GM18868 (cell line): Measurements from ENCODE around the gene TRIB2.

Experiments
- ATAC-seq: cut with Tn5 transposase; IDR thresholded peaks from one replicate; pipeline ENCODE4 v1.9.1; 2021; ENCODE audit warnings: mild to moderate bottlenecking, moderate library complexity; ENCODE audit not compliant: unreplicated experiment

The TRIB2 gene

GRCh38 chr2:12719400-12720277 lies 2.9 kb downstream of the TRIB2 start:
- no peak for ATAC-seq

- no peak for ATAC-seq
Measured at GRCh38 chr2:12720278-12720620, 3.5 kb downstream of the TRIB2 start.

GRCh38 chr2:12720754-12721378 lies 4.1 kb downstream of the TRIB2 start:
- ATAC-seq: no peak

- no peak for ATAC-seq
Measured at GRCh38 chr2:12721566-12722446, 5.1 kb downstream of the TRIB2 start.

- no peak for ATAC-seq
Measured at GRCh38 chr2:12722447-12723316, 5.9 kb downstream of the TRIB2 start.

GRCh38 chr2:12723736-12724463 lies 7.2 kb downstream of the TRIB2 start:
- no peak for ATAC-seq

- ATAC-seq: no peak
Measured at GRCh38 chr2:12725233-12726187, 8.8 kb downstream of the TRIB2 start.

GRCh38 chr2:12726271-12726670 lies 9.5 kb downstream of the TRIB2 start:
- no peak for ATAC-seq

GRCh38 chr2:12727065-12727464 lies 10.3 kb downstream of the TRIB2 start:
- ATAC-seq: no peak

GRCh38 chr2:12727641-12728040 lies 10.9 kb downstream of the TRIB2 start:
- no peak for ATAC-seq

GRCh38 chr2:12728221-12728777 lies 11.6 kb downstream of the TRIB2 start:
- peak; percentile 95 for ATAC-seq

- no peak for ATAC-seq
Measured at GRCh38 chr2:12730265-12730664, 13.5 kb downstream of the TRIB2 start.

GRCh38 chr2:12731701-12732280 lies 15.1 kb downstream of the TRIB2 start:
- ATAC-seq: no peak

- ATAC-seq: no peak
Measured at GRCh38 chr2:12732651-12733050, 15.9 kb downstream of the TRIB2 start.

- ATAC-seq: no peak
Measured at GRCh38 chr2:12733846-12734245, 17.1 kb downstream of the TRIB2 start.

- no peak for ATAC-seq
Measured at GRCh38 chr2:12734914-12735654, 18.3 kb downstream of the TRIB2 start.

- ATAC-seq: no peak
Measured at GRCh38 chr2:12737297-12737696, 20.6 kb downstream of the TRIB2 start.
